Middle frontal gyrus (tissue), 1 donor: Measurements from ENCODE around the gene MRGPRF.
"Not testable (repeated sequence)": the region's sequence is repeated elsewhere in the genome, so short reads cannot be mapped to it uniquely, and the experiment has no call there.

Experiments used
- DNase-seq: peaks from one replicate; pipeline ENCODE4 v3.0.0-alpha.2; 2015; ENCODE audit warnings: low spot score; ENCODE audit errors: extremely low spot score

The MRGPRF gene

DNA sequence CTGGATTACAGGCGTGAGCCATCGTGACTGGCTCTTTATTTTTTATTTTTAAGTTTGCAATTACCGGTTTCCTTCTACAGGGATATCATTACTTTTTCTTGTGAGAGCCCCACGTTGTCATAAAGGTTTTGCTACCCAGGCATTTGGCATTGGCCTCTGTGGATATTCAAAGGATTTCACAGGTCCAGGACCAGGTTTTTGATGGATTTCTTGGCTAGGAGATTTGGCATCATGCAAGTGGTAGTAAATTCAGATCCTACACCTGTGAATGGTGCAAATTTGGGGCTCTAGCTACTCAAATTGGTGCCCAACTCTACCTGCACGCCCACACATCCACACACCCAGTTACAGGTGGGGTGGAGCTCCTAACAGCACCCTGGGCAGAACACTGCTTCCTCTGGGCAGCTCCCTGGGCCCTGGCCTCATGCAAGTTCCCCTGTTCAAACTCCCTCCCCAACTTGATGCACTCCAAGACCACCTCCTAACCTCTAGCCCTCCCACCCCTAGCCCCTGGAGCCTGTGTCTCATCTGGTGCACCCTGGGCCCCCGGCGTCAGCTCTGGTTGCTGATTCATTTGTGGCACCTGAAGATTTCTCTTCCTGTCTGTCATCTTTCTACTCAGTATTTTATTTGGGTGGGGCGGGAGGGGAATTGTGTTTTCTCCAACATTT lies 23.0 kb downstream of the MRGPRF start:
- no peak for DNase-seq

DNA sequence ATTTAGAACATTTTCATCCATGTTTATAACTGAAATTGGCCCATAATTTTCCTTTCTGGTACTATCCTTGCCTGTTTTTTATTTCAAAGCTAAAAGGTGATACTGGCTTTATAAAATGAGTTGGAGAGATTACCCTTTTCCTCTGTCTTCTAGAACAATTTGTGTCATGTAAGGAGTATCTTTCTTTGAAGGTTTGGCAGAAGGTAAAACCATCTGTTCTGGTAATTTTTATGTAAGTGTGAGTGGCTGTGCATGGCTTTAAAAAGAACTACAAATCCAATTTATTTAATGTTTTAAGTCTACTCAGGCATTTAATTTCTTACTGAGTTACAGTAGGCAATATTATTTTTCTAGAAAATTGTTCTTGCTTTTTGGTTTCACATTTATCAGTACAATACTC lies 24.6 kb downstream of the MRGPRF start:
- DNase-seq: no peak

DNA sequence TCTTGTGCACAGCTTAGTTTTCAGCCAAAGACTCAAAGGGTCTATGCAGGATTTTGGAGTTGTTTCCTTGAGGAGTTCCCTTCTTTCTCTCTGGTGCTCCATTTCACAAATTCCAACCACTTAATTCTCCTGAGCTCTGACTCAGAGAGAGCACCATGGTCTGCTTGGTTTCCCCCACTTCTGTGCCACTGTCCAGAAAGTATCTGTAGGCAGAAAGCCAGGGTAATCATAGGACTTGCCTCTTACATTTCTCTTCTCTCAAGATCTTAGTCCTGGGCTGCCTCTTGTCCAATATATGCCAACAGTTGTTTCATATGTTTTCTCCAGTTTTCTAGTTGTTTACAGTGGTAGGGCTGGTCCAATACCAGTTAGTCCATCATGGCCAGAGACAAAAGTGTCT lies 25.8 kb downstream of the MRGPRF start:
- DNase-seq: no peak

DNA sequence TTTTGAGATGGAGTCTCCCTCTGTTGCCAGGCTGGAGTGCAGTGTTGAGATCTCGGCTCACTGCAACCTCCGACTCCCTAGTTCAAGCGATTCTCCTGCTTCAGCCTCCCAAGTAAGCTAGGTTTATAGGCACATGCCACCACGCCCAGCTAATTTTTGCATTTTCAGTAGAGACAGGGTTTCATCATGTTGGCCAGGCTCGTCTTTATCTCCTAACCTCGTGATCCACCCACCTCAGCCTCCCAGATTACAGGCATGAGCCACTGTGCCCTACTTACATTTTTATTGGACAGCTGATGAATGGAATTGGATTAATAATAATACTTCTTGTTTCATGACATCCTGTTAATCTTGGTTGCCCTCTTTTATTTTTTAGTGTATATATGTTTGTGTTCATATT lies 29.2 kb downstream of the MRGPRF start:
- DNase-seq: no peak

DNA sequence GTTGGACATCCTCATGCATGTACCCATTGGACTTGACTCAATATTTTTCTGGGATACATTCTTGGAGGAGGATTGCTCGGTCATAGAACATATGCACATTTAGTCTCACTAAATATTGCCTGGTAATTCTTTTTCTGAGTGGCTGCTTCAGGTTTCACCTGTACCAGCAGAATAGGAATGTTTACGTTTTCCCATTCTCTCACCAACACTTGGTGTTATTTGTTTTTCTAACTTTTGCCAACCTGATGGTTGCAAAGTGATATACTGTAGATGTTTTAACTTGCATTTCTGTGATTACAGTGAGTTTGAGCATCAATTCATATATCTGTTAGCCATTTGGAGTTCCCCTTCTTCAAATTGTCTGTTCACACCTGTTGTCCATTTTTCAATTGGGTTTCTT lies 30.9 kb downstream of the MRGPRF start:
- no peak for DNase-seq

DNA sequence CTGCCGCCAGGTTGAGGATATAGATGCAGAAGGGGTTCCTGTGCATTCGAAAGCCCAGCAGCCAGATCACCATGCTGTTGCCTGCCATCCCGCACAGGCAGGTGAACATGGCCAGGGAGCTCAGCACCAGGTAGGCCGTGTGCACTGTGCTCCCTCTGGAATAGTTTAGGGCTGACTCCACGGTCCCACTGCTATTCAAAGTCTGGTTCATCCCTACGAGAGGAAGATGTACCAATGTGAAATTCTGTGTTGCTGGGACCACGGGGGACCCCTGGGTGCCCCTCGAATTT lies 32.3 kb downstream of the MRGPRF start, which contains the start of gene MRGPRD:
TSS of gene MRGPRD (minus strand) at position 211 of the 290 bp plus-strand sequence. CDS start at position 211, 0 bp downstream.
- DNase-seq: no peak

DNA sequence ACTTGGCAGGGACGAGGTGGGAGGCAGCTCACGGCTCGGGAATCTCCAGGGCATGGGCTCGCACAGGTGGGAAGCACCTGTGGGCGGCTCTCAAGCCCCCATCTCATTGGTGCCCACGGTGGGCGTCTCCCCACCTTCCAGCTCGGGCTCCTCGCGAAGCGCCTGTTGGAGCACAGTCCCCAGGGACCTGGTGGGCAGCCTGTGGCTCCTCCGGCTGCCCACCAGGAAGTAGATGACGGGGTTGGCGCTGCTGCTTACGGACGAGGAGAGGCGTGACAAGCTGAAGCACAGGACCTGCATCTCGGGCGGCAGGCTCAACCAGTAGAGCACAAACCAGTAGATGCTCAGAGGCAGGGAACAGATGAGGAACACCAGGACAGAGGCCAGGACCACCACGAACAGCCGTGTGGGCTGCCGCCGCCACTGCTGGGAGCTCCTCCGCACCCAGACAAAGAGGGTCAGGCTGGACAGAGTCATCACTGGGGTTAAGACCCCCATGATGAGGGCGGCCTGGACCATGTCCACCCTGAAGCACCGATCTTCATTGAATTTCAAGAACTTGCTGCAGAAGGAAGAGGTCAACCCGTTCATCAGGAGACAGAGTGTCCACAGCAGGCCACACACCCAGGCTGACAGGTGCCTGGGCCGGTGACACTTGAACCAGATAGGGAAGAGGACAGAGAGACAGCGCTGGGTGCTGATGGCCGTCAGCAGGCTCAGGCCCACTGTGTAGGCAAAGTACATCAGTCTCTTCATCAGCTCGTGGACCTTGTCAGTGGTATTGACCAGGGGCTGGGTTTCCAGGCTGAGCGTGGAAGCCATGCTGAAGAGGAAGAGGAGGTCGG lies 32.9 kb downstream of the MRGPRF start:
- DNase-seq: no peak

DNA sequence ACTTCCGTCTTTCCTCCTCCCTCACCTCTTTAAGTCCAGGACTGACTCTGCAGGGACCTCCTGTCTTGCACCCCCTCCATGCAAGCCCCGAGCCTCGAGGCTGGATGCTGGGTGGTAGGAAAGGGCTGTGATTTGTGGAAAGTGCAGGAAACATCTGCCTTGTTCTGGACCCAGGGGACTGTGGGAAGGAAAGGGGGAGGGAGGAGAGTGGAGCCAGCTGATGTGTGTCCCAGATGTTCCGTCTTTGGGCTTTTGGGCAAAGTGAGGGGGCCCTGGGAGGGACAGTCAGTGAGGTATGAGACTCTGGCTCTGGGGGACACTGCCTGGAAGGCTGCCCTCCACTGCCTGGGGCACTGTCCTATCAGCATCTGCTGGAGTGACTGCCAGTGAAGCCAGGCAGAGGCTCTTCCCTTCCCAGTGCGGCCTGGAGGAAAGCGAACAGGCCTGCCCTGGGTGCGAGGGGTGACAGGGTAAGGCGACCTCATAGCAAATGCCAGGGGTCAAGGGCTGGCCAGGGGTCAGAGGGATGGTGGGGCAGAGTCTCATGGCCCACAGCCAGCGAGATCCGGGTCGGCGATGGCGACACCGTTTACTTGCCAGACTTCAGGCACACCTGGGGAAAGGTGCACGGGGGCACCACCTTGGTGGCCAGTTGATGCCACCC lies 34.0 kb downstream of the MRGPRF start:
- no peak for DNase-seq

DNA sequence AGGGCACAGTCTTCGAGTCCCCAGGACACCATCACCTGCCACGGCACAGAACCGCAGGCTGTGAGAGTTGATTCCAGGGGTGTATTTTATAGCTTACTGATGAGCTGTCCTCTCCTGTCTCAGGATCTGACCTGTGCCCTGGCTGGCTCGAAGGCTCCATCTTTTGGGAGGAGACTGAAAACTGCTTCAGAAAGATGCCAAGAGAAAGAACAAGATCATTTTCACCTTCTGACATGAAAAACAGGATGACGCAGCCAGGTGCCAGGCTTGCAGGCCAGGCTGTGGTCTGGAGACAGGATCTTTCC lies 34.5 kb downstream of the MRGPRF start:
- no peak for DNase-seq

DNA sequence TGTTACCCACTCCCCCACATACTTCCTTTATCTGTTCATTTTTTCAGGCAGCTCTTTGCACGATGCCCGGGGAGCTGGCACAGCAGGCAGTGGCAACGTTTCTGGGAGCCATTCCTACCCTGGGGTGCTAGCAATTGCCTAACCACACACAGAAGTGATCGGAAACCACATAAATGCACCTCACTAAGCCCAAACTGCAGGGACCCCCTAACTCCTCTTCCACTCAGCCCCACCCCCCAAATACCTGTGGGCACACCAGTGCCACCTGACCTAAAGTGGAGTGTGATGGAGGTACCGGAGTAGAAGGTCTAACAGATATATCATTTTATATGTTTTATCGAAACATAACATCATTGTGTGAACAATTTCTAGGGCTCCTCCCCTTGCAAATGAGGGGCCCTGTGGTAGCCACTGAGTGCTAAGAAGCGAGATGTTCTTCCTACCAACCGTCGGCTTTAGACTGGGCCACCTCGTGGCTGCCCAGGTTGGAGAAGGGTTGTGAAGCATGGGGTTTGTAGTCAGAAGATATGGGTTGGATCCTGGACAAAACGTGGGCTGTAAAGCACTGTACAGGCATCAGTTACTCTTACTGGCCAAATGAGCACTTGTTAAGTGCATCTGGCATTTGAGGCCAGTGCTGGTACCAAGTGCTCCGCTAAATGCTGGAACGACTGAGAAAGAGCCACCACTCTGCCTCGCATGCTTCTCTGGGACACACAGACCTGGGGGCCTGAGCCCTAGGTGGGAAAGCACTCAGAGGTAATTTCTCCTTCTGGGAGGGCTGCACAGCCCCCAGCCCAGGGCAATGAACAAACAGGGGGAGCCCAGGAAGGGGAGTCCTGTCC lies 35.0 kb downstream of the MRGPRF start:
- DNase-seq: no peak

DNA sequence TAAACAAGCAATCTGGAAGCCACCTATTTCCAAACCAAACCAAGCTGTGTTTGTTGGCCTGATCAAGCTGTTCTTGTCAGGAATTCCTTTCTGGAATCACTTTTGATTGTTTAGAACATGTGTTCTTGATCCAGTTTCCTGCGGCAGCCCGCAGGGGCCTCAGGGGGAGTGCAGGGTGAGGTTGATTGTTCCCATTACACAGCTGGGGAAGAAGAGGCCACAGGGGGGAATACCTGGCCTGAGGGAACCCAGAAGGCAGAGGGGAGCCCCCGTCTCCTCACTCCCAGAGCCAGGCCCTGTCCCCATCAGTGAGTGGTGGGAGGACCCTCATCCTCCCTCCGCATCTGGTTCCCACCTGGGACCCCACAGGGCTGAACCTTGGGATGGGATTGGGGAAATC lies 36.5 kb downstream of the MRGPRF start:
- DNase-seq: no peak

DNA sequence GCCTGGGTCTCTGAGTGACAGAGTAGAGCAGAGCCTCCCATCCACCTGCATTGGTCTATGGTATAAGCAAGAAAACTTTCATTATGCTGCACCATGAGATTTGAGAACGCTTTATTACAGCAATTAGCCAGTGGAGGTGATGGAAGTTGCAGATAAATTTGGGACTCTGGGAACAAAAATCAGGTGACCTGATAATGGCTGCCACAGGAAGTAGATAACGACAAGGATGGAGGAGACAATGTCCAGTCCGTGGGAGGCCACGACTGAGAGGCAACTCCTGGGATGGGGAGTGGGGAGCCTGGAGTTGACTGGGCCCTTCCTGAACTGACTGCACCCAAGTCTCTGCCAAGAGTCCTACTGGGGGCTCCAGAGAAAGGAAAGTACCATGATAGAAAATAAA lies 37.0 kb downstream of the MRGPRF start:
- DNase-seq: no peak

DNA sequence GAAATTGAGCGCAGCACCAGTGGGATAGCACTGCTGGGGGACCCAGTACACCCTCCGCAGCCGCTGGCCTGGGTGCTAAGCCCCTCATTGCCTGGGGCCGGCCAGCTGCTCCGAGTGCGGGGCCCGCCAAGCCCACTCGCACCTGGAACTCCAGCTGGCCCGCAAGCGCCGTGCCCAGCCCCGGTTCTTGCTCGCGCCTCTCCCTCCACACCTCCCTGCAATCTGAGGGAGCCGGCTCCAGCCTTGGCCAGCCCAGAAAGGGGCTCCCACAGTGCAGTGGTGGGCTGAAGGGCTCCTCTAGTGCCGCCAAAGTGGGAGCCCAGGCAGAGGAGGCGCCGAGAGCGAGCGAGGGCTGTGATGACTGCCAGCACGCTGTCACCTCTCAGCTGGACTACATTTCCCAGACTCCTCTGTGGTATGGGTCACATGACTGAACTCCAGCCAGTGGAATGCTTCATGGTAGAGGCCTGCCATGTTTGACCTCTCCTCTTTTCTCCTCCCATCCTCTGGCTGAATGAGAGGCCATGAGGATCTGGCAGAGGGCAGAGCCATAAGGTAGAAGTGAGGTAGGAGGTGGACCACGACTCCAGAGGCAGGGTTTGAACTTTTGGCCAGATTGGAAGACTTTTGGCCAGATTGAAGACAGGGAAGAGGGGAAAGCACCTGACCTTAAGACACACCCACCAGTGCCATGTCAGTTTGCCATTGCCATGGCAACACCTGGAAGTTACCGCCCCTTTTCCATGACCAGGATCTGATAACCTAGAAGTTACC lies 38.4 kb downstream of the MRGPRF start:
- no peak for DNase-seq

DNA sequence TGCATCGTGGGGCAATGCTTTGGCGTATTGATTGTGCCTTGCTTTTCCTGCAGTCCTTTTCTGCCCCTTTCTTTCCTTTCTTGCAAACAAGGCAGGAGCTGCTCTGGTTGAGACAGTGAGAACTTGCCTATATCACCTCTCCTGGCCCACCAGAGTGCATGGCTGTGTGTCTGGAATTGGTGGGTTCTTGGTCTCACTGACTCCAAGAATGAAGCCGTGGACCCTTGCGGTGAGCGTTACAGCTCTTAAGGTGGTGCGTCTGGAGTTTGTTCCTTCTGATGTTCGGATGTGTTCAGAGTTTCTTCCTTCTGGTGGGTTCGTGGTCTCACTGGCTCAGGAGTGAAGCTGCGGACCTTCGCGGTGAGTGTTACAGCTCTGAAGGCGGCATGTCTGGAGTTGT lies 39.3 kb downstream of the MRGPRF start:
- DNase-seq: not testable (repeated sequence)

DNA sequence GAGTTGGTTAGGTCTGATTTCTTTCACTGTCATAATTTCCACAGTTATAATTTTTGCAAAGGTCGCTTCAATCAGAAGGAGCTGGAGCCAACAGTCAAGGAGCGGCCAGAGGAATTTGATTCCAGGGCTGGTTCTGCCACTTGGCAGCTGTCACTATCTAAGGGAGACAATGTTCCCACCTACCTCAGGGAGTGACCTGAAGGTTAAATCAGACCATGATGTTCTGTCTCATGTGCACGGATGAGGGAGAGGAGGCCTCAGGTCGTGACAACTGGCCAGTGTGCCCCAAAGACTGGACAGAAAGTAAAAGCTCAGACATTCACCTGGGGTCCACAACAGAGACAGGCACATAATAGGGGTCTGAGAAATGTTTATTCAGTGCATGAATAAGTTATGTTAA lies 39.8 kb downstream of the MRGPRF start:
- no peak for DNase-seq

DNA sequence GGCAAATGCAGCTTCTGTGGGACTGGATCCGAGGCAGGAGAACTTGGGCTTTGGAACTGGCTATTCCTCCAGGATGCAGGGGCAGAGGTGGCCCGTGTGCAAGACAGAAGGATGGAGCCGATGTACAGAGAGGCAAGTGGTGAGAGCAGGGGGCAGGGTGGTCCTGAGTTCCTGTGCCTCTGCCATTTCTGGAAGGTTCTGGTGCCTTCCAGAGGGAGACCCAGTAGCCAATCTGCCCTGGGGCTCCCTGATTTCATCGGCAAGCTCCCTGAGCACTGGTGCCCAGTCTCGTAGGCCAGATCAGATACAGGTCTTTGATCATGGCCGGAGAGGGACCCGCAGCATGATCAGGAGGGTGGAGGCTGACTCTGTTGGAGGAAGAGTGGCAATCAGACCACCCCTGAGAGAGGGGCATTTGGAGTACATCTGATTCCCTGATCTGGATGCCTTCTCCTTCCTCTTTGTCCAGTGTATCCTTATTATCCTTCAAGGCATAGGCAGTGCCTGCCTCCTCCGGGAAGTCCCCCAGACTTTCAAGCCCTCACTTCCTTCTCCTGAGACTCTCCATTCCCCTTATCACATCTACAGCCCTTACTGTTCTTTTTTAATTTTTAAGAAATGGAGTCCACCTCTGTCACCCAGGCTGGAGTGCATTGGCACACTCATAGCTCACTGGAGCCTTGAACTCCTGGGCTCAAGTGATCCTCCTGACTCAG lies 42.0 kb downstream of the MRGPRF start:
- no peak for DNase-seq

DNA sequence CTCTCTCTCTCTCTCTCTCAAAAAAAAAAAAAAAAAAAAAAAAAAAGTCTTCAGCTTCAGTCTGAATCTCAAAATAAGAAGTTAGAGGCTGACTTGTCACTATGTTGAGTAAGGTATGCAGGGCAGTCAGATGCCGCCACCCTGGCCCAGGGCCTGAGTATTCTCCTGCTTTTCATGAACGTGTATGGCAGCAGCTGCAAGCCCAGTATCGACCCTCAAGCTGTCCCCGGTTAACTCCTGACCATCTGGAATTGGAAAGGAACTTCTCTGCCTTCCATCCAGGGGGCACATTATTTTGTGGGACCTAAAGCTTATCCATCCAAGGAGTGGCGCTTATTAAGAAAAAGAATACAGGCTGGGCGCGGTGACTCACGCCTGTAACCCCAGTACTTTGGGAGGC lies 43.7 kb downstream of the MRGPRF start:
- DNase-seq: no peak

DNA sequence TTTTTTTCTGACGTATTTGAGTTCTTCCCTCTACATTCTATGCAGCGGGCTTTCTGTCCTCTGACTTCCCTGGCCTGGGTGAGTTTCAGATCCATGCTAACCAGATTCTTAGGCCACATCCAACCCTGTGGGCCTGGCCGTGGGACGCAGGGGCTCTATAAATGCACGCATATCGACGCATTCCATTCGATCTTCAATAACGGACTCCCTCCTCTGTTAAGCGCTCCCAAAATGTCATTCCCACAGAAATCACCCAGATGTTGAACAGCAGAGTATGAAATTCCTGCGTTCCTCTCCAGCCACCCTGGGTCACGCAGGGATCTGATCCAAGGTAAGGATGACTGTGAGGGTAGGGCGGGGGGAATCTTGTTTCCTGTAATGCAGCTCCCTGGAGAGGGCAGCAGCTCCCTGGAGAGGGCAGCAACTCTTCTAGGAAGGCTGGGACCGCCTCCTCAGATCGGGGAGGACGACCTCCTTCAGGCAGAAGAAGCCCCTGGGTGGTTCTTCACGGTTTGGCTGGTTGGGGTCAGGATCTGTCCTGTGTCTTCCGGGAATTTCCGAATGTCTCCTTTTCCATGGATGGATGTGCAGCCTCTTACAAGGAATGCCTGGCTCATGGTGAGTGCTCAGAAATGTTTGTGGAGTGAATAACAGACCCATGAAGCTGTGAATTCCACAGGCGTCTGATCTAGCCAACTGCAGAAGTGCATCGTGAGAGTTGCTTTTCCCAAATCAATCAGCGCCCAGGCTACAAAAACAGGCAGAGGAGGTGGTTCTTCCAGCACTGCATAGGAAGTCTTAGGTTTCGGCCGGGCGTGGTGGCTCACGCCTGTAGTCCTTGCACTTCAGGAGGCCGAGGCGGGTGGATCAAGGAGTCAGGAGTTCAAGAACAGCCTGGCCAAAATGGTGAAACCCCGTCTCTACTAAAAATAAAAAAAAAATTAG lies 44.5 kb downstream of the MRGPRF start:
- no peak for DNase-seq
